ENCODE measurements around the gene RSPH1.

The RSPH1 gene

DNA sequence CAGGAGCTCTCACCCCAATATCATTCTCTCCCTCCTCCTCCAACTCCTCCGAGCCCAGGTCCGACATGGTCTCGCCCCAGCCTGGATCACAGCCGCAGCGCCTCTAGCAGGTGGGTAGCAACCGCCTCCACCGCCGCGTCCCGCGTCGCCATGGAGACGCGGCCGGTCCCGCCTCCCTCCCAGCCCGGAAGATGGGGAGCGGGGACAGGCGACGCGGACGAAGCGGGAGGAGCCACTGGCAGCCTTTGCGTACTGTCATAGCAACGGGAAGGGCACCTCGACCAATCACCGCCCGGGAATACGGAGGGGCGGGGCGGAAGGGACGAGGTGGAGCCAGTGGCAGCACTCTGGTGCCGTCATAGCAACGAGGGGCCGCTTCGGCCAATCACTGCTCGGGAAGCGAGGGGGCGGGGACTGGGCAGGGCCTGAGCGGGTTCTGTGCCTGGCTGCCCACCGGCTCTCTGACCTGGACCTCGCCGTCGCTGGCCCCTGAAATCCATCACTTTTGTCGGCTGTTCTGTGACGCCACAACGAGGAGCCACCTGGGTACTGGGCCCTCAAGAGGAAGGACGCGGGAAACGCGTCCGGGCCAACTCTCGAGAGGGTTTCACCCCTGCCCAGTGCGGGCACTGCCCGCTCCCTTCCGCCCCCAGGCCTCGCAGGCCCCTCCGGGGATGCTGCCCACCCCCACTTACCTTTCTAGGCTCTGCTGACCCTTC lies at the start of gene RSPH1:
TSS of gene RSPH1 (minus strand) at position 105 of the 719 bp plus-strand sequence. CDS start at position 67, 38 bp downstream.
- peak; percentile 82 to 100 (median 99) for DNase-seq

DNA sequence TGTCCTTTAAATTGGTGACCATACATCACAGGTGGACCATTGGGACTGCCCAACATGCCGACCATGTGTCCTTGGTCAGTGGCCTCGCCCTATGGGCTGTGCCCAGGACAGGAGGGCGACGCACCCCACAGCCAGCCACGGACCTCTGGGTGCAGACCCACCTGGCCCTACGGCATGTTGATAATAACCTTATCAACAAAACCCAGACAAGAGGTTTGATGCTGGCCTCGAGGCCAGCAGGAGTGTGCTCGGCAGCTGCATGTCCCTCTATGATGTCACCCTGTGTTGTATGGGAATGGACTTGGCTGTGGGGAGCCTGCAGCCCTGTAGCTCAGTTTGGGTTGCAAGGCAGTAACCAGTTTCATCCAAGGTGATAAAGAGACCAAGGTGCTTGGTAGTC lies 49.7 kb upstream of the RSPH1 start:
- no peak for DNase-seq

DNA sequence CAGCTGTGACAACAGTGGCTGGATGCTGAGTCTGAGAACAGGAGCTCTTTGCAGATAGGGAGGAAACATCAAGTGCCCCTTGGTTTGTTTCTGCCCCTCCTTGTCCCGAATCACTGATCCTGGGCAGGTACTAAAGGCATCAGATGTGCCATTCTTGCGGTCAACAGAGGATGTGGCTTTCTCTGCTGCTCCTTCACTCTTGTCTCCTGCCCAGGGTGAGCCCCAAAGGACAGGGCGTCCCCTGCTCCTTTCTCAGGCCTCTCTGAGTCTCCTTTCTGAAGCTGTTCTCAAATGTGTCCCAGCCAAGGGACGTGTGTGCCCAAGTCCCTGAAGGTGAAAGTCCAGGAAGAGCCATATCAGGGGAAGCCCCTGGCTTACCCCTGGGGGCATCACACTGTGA lies 49.3 kb upstream of the RSPH1 start:
- DNase-seq = no peak

DNA sequence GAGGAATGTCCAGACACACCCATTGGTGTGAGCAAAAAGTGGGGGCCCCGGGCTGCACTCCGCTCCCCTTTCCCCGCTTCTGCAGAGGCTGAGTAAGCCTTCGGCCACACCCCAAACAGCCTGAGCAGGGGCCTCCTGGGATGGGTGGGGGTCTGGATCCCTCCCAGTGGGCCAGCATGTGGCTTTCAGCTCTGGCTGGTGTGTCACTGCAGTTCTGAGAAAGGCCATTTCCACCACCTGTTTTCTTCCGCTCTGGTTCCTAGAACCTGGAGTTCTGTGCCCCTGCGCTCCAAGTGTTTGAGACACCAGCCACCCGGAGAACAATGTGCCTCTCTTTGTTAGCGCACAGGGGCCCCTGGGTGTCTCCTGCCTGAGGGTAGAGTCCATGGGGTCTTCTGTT lies 48.5 kb upstream of the RSPH1 start:
- no peak for DNase-seq

DNA sequence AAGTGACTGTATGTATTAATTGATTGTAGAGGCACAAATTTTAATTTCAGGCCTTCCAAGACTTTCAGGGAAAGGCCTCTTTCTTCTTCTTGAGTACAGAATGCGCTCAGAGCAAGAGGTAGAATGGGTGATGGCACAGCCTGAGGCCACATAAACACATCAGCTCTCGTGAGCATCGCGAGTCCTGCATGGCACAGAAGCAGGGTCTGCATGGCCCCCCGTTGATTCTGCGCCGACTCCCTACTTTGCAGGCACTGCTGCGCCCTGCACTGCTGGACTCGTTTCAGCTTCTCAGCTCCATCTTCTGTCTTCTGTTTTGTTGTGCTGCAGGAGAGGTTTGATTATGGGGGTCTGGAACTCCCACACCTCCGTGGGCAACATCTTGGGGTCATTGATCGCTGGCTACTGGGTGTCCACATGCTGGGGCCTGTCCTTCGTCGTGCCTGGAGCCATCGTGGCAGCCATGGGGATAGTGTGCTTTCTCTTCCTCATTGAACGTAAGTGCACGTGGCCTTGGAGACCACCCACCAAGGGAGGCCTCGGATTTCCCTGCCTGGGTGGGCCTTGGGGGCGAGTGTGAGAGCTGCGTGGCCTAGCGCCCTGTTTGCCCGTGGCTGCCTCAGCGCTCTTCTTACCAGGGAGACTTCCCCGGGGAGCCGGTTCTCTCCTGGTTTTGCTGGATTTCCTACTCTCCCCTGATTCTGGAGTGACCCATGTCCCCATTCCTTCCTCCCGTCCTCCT lies 47.3 kb upstream of the RSPH1 start:
- no peak for DNase-seq

DNA sequence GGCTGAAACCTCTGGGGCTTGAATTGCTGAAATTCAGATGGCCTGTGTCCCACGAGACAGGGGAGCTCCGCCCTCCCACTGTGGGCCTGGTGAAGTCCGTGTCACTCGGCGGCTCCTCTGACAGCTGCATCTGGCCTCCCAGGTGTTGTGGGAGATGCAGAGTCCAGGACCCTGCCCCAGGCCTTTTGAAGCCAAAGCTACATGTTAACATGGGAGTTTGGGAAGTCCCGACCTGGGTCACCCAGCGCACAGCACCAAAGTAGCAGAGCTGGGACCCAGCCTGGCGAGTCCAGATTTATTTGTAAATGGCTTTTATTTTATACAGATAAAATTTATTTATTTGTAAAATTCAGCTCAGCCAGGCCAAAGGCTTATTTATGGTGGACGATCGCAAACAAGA lies 46.6 kb upstream of the RSPH1 start:
- no peak for DNase-seq

DNA sequence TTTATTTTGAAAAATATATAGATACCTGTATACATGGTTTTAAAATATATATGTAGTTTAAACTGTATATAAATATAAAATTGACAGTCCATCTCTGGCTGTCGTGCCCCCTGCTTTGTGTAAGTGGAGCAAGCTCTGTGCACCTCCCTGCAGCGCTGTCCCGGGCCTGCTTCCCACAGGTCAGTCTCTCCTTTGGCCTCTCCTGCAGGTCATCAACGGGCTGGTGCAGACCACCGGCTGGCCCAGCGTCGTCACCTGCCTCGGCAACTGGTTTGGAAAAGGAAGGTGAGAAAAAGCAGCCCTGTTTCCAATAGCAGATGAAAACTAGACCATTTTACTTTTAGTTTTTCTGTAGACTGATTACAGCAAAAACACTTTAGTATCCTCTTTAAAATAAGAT lies 46.2 kb upstream of the RSPH1 start:
- DNase-seq = no peak

DNA sequence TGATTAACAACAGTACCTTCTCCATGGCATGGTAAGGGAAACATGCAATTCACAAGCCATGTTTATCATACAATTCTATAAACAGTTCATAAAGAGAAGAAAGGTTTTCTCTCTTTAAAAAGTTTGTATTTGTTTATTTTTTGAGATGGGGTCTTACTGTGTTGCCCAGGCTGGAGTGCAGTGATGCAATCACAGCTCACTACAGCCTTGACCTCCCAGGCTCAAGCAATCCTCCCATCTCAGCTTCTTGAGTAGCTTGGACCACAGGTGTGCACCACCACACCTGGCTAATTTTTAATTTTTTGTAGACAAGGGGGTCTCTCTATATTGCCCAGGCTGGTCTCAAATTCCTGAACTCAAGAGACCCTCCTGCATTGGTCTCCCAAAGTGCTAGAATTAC lies 45.6 kb upstream of the RSPH1 start:
- no peak for DNase-seq

DNA sequence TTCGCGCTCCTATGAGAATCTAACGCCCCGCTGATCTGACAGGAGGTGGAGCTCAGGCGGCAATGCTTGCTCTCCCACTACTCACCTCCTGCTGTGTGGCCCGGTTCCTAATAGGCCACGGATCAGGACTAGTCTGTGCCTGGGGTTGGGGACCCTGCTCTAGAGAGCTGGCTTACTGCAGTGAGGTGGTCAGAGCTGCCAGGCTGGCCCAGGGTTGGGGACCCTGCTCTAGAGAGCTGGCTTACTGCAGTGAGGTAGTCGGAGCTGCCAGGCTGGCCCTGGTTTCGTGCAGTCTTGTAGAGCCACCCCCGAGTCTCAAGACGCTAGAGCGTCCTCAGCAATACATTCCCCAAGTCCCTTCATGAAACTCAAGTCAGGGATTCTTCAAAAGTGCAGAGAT lies 45.1 kb upstream of the RSPH1 start:
- no peak for DNase-seq

DNA sequence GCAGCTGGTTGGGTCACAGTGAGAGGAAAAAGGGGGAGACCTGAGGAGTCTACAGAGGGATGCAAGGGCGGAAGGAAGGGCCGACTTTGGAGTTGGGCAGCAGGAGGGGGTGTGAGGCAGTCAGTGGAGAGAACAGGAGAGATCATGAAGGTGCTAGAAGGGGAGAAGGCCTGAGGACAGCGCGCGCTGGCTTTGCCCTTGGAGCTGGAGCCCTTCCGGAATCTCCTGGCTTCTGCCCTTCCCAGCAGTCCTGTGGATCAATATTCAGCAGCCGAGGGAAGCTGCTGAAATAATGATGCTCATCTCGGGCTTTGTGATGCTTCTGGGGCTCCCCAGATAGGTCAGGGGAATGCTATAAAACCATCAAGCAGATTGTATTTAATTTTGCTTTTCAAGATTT lies 44.4 kb upstream of the RSPH1 start:
- DNase-seq = no peak

DNA sequence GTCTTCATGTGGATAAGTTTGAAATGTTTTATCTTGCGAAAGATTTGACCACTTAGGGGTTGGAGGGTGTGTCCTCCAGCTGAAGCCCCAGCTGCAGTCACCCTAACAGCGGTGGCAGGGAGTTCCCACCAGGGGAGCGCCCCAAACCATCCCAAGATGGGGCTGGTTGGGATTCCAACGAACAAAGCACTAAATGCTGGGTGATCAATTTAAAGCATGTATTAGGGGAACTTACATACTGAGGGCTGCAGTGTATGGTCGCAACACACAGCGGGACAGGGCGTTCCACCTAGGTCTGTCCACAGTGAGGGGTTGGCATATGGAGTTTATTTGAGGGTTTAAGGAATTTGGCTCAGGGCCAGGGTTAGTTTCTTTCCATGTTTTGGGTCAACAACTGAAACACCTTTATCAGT lies 43.9 kb upstream of the RSPH1 start:
- DNase-seq = no peak

DNA sequence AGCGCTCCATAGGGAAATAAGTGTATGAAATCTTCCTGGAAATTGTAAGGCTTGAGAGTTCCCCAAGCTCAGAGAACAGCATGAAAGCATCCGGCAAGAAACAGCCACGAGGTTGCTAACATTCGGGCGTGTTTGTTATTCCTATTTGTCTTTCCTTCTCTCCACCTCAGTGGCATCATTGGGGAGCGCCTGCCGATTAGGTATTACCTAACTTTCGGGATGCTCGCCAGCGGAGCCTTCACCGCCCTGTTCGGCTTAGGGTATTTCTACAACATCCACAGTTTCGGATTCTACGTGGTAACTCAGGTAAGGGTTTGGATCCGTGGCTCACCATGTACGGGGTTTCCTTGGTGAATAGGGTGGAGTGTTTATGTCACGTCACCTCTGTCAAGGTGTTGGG lies 43.3 kb upstream of the RSPH1 start:
- DNase-seq = no peak

DNA sequence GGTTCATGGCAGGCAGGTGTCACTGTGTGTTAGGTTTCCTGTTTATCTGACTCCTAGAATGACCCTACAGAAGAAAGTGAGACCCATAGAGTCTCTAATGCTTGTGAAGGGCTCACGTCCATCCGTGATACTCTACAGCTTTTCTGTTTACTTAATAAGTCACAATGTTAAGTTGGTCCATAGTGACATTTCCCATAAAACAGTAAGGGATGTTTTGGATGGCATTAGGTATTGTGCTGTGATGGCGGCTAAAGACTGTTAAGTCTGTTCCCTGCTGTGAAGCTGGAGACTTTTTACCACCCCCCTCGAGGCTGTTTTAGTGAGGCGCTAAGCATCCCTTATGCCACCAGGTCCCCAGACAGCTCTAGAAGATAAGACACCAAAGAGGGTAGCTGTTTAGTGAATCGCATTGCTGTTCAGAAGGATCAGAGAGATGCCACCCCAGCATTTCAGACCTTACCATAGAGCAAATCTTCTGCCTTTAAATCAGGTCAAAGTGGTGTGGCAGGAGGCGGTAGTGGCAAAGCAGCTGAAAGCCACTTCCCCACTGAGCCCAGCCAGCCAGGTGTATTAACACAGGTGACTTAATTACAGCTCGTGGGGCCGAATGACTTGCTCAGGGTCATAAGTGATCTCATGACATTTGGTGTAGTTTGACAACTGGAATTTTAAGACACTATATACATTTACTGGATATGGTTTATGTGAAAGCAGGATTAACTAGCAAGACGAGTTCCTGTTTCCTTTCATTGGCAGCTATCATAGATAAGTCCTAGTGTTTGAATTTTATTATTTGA lies 42.7 kb upstream of the RSPH1 start:
- no peak for DNase-seq

DNA sequence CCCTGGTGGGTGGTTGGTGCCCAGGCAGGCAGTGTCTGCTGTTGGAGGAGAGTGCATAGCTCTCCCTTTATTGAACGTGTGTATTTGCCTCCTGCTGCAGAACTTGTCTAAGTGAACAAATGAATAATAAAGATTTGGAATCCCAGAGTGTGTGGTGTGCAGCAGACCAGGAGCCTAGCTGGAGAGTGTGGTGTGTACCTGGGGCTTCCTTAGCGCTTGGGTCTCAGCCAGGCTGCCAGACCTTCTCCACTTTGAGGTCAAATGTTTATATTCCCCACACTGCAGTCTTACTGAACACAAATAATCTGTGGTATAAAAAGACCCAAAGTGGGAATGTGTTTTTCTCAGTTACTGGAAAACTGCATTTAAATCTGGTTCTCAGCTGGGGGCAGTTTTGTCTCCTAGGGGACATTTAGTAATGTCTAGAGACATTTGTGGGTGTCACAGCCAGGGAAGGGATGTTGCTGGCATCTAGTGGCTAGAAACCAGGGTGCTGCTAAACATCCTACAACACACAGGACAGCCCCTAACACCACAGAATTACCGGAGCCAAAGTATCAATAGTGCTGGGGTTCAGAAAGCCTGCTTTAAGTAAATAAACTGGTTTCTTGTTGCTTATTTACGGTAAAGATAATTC lies 41.2 kb upstream of the RSPH1 start:
- peak in 1 of 51 donors; percentile 3 for DNase-seq

DNA sequence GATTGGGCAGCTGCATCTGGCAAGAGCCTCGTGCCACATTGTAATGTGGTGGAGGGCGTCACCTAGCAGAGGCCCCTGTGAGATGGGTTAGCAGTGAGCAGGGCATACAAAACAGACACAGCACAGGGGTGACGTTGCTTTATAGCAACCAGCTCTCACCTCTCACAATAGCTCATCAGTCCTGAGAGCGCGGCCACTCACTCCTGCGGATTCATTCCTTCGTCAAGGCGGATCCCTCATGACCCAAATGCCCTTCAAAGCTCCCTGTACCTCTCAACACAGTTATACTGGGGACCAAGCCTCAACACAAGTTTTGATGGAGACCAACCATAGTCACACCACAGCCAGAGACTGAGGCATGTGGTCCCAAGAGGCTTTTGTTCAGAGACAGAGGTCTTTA lies 40.6 kb upstream of the RSPH1 start:
- no peak for DNase-seq

DNA sequence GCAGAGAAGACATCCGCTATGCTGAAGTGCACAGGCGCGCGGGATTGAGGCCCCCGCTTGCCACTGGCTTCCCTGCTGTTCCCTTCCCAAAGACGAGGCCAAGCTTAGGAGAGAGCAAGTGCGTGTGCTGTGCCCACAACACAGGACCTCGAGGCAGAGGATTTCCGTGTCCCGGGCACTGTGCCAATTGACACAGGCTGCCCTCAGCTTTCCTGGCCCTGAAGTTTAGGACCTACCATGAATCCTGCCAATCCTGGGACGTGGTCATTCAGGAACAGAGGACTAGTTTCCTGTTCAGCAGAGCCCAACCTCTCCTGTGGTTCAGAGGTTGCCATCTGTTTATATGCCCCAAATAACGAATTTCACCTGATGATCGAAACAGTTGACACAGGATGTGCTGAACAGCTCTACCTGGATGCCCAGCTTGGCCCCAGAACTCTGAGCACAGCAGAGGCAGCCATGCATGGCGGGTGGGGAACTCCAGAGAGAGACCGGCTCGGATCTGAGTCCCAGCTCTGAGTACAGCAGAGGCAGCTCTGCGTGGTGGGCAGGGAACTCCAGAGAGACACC lies 39.7 kb upstream of the RSPH1 start:
- DNase-seq = no peak

DNA sequence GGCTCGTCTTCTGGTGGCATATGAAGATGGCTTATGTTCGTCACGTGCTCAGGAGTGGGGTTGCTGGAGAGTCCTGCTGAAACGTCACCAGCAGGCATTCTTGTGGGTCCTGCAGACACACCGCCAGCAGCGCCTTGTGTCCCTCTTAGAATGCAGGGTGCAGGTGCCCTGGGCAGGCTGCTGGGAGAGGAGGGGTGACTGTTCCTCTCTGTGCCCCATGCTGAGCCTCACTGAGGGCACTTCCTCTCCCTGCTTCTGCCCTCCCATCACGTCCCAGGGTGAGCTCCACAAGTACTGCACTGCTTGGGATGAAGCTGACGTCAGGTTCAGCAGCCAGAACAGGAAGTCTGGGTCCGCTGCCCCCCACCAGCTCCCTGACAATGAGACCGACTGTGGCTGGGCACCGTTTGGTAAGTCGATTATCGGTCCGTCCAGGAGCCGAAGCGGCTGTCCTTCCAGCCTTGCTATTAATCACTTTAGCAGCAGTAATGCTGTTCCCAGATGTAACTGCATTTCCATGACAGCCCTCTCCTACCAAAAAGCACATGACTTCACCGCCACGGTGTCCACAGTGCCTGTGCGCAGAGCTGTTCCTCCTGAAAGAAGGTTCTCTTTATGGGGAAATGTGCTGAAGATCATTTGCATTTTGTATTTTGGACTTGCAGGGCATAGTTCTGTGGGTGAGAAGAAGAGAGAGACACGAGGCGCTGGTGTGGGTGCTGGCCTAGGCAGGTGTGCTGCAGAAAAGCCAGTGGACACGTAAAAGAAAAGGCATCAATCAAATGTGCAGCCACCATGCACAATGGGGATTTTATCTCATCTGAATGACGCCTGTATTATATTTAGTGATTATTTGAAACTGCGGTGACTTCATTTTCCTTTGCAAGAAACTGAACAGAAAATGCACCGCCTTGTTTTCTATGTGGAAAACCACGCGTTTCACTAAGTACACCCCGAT lies 38.7 kb upstream of the RSPH1 start:
- DNase-seq = peak in 7 of 51 donors; percentile 16 to 50 (median 27)

DNA sequence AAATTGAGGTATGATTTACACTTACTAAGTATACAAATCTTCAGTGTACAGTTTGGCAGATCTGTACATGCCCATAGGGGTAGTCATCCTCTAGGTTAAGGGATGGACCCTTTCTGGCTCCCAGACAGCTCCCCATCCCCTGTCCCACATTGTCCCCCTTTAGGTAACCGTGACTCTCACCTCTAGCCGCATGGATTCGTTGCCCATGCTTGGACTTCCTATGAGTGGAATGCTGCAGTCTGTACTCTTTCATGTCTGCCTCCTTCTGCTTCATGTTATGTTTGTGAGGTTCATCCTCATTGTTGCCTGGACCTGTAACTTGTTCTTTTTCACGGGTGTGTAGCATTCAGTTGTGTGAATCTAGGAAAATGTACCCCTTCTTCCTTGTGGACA lies 37.9 kb upstream of the RSPH1 start:
- no peak for DNase-seq

DNA sequence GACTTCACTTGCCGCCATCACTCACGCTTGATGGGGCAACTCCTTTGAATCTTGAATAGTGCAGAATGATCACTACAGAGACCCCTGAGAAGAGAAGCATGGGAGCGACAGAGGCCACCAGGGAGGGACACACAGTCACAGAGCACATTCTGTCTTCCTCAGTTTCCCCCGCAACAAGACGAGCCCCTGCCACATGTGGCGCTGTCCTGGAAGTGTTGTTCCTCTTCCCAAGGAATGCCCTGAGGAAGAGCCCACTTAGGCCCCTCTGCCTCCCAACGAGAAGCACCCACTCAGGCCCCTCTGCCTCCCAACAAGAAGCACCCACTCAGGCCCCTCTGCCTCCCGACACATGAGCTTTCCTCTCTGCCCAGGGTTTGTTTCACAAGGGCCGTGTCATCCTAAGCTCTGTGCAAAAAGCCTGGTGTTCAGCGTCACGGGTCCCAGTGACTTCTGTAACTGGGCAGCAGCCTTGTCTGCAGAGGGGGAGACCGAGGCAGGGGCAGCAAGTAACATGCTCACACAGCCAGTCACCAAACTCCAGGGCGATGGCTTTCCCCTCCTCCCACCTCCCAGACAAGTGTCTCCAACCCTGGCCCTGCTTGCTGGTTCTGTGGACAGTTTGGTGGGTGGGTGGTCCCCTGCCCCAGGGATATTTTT lies 37.4 kb upstream of the RSPH1 start:
- DNase-seq = no peak
